ENCODE results near the gene WNT1. TPM values are rescaled to one million over a fixed set of nuclear protein-coding genes. Genes with fewer than 3 reads are reported as not detected.

WNT1 gene
- total and polyA plus RNA-seq, 4 donors: 0.09 to 0.20 (median 0.15) TPM; not detected in 1

GRCh38 chr12:48994224-48995085, 16.3 kb downstream of the WNT1 start:
- H3K4me1 ChIP-seq (ENCODE audit: control insufficient read depth in 5 of 5, insufficient read depth in 5 of 5, low read length in 5 of 5): peaks cover 0 to 20% (median 3%) of the 10 kb centered on the region in 5 donors
- WGBS, 2 donors: 27 to 28% methylated on average over 22 to 32 of the region's 32 CpGs
- H3K36me3 ChIP-seq (ENCODE audit: control insufficient read depth in 4 of 4, insufficient read depth in 4 of 4, low read length in 4 of 4): no peaks in the 10 kb centered on the region
- H3K9ac ChIP-seq (ENCODE audit: insufficient read depth in 1 of 2, low read length in 2 of 2): no peak overlapping the region
- H3K9me3 ChIP-seq (ENCODE audit: control insufficient read depth in 4 of 4, insufficient read depth in 3 of 4, low read length in 3 of 4): no peaks in the 10 kb centered on the region
- H3K27ac ChIP-seq (ENCODE audit: low read depth in 1 of 2, low read length in 1 of 2): no peak overlapping the region
- H3K27me3 ChIP-seq (ENCODE audit: control insufficient read depth in 3 of 3, insufficient read depth in 3 of 3, low read length in 2 of 3): peaks cover 0 to 57% (median 52%) of the 10 kb centered on the region in 3 donors
- no peak overlapping the region for H3K4me3 ChIP-seq
- DNase-seq (no peak), ATAC-seq (ENCODE audit: insufficient read depth, low FRiP score) (no peak)
- no peak for TF ChIP-seq CTCF (IDR thresholded peaks at IDR 0.05; ENCODE audit: control extremely low read depth, extremely low read depth)

GRCh38 chr12:48995086-48995879, 17.2 kb downstream of the WNT1 start:
- 5 to 6% methylated on average over 32 of the region's 32 CpGs for WGBS, 2 donors
- H3K27ac ChIP-seq (ENCODE audit: low read depth in 1 of 2, low read length in 1 of 2): no peak overlapping the region
- H3K36me3 ChIP-seq (ENCODE audit: control insufficient read depth in 4 of 4, insufficient read depth in 4 of 4, low read length in 4 of 4): no peaks in the 10 kb centered on the region
- H3K4me3 ChIP-seq: no peak overlapping the region
- peaks cover 0 to 59% (median 54%) of the 10 kb centered on the region in 3 donors for H3K27me3 ChIP-seq (ENCODE audit: control insufficient read depth in 3 of 3, insufficient read depth in 3 of 3, low read length in 2 of 3)
- H3K9ac ChIP-seq (ENCODE audit: insufficient read depth in 1 of 2, low read length in 2 of 2): no peak overlapping the region
- no peaks in the 10 kb centered on the region for H3K9me3 ChIP-seq (ENCODE audit: control insufficient read depth in 4 of 4, insufficient read depth in 3 of 4, low read length in 3 of 4)
- peak; percentile 85 to 90 (median 86) for DNase-seq
- peaks cover 2 to 28% (median 8%) of the 10 kb centered on the region in 5 donors for H3K4me1 ChIP-seq (ENCODE audit: control insufficient read depth in 5 of 5, insufficient read depth in 5 of 5, low read length in 5 of 5)
- peak; percentile 78 for ATAC-seq (ENCODE audit: insufficient read depth, low FRiP score)
- peak; percentile 73 for TF ChIP-seq CTCF (IDR thresholded peaks at IDR 0.05; ENCODE audit: control extremely low read depth, extremely low read depth)

GRCh38 chr12:48996794-48997718, 18.9 kb downstream of the WNT1 start:
- Histone ChIP-seq H3K36me3 (ENCODE audit: control insufficient read depth in 4 of 4, insufficient read depth in 4 of 4, low read length in 4 of 4) (peaks cover 0 to 10% (median 5%) of the 10 kb centered on the region in 4 donors), H3K27ac (ENCODE audit: low read depth in 1 of 2, low read length in 1 of 2) (no peak overlapping the region), H3K9me3 (ENCODE audit: control insufficient read depth in 4 of 4, insufficient read depth in 3 of 4, low read length in 3 of 4) (peaks cover 0 to 7% (median 0%) of the 10 kb centered on the region in 4 donors), H3K4me3 (peak overlapping the region; percentile 20), H3K4me1 (ENCODE audit: control insufficient read depth in 5 of 5, insufficient read depth in 5 of 5, low read length in 5 of 5) (peaks cover 2 to 31% (median 8%) of the 10 kb centered on the region in 5 donors), H3K9ac (ENCODE audit: insufficient read depth in 1 of 2, low read length in 2 of 2) (no peak overlapping the region), H3K27me3 (ENCODE audit: control insufficient read depth in 3 of 3, insufficient read depth in 3 of 3, low read length in 2 of 3) (peaks cover 6 to 57% (median 52%) of the 10 kb centered on the region in 3 donors)
- ATAC-seq (ENCODE audit: insufficient read depth, low FRiP score): peak; percentile 61
- WGBS, 2 donors: 4 to 5% methylated on average over 70 to 71 of the region's 71 CpGs
- TF ChIP-seq CTCF (IDR thresholded peaks at IDR 0.05; ENCODE audit: control extremely low read depth, extremely low read depth): peak; percentile 55
- peak; percentile 75 to 79 (median 78) for DNase-seq
